G401.6 (cell line): ENCODE results near the gene PML.
A peak's percentile ranks its signal among the peaks of the same experiment; 100 is the strongest.
"Not testable (repeated sequence)": the region's sequence is repeated elsewhere in the genome, so short reads cannot be mapped to it uniquely, and the experiment has no call there.

Source experiments
- FAIRE-seq: peaks from 2 replicates; lab custom pipeline; 2012; peaks lifted over from hg19 to GRCh38; lab: Jason Lieb, UNC

Gene PML

GRCh38 chr15:73957785-73958184, 36.7 kb upstream of the PML start:
- FAIRE-seq = no peak

- no peak for FAIRE-seq
Observed at GRCh38 chr15:73959012-73959581, 35.4 kb upstream of the PML start.

DNA sequence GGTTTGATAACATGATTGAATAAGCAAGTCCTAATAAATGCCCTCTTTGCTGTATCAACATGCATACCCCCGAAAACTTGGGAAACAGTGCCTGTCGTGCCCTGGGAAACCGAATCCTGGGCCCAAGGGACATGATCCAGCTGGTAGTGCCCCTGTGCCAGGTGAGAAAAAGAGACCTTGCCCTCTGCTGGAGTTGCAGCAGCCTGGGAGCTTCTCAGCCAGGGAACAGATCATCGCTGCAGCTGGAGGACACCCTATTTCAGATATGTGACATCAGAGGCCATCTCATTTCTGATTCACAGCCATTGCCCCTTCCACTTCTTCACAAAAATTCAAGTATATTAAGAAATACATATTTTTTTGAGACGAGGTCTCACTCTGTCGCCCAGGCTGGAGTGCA, 34.7 kb upstream of the PML start:
- FAIRE-seq = no peak

DNA sequence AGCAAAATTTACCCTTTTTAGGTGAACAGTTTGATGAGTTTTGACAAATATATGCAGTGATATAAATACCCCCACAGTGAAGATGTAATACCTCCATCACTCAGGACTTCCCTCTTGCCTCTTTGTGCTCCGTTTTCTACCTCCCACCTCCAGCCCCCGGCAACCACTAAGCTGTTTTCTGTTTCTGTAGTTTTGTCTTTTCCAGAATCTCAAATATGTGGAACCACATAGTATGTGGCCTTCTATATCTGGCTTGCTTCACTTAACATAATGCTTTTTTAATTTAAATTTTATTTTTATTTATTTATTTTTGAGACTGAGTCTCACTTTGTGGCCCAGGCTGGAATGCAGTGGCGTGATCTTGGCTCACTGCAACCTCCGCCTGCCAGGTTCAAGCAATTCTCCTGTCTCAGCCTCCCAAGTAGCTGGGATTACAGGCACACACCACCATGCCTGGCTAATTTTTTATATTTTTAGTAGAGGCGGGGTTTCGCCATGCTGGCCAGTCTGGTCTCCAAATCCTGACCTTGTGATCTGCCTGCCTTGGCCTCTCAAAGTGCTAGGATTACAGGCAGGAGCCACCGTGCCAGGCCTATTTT, 33.9 kb upstream of the PML start:
- not testable (repeated sequence) for FAIRE-seq

GRCh38 chr15:73962433-73962832, 32.1 kb upstream of the PML start:
- no peak for FAIRE-seq

DNA sequence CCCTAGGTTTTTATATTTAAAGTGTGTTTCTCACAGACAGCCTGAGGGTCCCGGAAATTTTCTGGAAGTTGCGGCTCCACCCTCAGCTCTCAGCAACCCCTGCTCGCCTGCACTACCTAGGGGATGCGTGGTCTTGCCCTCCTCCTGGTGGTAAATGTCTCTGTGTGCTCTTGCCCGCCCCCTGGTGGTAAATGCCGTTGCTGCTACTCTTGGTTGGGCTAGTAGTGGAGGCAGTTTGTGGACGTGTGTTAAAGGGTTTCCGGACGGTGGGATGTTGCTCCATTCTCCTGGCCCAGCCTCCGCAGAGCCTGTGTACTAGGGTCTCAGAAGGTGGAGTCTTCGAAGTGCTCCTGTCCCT, 29.8 kb upstream of the PML start:
- no peak for FAIRE-seq

- no peak for FAIRE-seq
Observed at GRCh38 chr15:73965094-73965757, 29.3 kb upstream of the PML start.

DNA sequence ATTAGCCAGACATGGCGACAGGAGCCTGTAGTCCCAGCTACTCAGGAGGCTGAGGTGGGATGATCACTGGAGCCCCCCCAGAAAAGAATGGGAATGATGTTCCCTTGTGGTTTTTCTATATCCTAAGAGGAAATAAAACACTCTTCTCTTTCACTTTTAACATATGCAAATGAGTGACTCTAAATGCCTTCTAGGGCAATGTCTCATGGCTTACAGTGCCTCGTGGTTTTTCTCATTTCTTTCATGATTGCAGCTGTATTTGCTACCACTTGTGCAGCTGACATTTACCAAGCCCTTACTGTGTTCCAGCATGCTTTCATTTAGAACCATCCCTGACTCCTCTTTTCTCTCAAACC, 28.8 kb upstream of the PML start:
- no peak for FAIRE-seq

DNA sequence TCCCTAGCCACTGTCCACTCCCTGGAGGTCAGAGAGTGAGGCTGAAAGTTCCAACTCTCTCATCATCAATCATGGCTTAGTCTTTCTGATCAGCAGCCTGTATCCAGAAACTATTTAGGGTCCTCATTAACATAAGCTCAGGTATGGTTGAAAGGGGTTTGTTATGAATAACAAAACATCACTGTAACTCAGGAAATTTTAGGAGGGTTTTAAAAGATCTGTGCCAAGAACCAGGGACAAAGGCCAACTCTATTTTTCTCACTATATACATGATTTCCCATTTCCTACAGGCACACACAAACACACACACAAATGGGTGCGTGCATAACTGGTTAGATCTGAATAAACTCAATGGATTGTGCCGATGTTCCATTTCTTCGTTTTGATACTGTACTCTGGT, 26.1 kb upstream of the PML start:
- FAIRE-seq = no peak

GRCh38 chr15:73969151-73969759, 25.3 kb upstream of the PML start:
- no peak for FAIRE-seq

DNA sequence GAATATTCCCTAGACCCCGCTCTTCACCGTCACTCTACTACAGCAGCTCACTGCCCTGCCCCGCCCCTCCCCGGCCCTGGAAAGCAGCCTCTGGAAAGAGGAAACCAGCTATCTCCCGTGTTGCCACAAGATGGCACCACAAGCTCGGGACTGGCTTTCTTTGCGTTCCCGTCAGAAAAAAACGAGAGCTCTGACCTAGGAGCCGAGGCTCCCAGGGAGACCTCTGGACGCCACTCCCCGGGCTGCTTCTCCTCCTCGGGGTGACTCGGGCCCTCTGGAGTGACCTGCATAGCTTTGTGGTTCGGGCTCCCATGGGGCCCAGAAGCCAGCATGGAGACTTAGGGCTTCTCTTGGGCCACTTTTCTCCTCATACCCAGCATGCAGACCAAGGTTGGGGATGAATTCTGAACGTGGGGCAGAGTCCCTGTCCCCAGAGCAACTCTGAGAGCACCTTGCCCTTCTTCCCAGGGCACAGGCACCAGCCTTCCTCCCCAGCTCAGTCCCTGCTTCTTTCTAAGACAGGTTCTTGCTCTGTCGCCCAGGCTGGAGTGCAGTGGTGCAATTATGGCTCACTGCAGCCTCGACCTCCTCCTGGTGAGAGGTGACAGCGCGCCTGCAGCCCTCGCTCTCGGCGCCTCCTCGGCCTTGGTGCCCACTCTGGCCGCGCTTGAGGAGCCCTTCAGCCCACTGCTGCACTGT, 21.4 kb upstream of the PML start:
- FAIRE-seq = peak; percentile 92

DNA sequence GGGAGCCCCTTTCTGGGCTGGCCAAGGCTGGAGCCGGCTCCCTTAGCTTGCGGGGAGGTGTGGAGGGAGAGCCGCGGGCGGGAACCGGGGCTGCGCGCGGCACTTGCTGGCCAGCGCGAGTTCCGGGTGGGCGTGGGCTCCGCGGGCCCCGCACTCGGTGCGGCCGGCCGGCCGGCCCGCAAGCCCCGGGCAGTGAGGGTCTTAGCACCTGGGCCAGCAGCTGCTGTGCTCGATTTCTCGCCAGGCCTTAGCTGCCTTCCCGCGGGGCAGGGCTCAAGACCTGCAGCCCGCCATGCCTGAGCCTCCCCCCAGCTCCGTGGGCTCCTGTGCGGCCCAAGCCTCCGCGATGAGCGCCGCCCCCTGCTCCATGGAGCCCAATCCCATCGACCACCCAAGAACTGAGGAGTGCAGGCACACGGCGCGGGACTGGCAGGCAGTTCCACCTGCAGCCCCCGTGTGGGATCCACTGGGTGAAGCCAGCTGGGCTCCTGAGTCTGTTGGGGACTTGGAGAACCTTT, 20.8 kb upstream of the PML start:
- not testable (repeated sequence) for FAIRE-seq

- FAIRE-seq = not testable (repeated sequence)
Observed at GRCh38 chr15:73975440-73976125, 18.9 kb upstream of the PML start.

GRCh38 chr15:73978896-73979295, 15.6 kb upstream of the PML start:
- FAIRE-seq = no peak

- no peak for FAIRE-seq
Observed at GRCh38 chr15:73979636-73980035, 14.9 kb upstream of the PML start.

GRCh38 chr15:73981761-73982221, 12.7 kb upstream of the PML start:
- no peak for FAIRE-seq

- FAIRE-seq = no peak
Observed at GRCh38 chr15:73982222-73982962, 12.1 kb upstream of the PML start.

DNA sequence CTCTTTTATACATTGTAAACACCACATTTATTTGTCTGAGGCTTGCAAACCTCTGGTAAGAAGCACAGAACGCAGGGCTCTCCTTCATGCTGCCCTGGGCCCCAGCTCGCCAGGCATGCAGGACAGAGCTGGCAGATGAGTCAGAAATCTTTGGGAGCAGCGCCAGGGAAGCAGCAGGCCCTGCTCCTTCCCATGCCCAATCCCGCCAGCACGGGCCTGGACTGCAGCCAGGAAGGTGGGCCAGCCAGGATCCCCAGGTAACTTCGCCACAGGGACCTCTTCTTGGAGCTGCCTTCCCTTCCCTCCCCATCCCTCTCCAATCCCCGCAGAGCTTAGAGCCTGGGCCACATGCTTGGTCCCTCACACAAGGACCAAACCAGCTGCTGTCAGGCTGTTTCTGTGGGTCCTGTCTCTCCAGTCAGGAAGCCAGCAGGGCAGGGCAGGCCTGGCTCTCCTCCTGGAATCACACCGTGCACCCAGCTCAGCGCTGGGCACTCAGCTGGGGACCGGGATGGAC, 11.2 kb upstream of the PML start:
- FAIRE-seq = no peak

- no peak for FAIRE-seq
Observed at GRCh38 chr15:73983773-73984172, 10.7 kb upstream of the PML start.

GRCh38 chr15:73984208-73984979, 10.1 kb upstream of the PML start:
- no peak for FAIRE-seq
